ENCODE measurements around the gene TTLL1. TPM values are rescaled to one million over a fixed set of nuclear protein-coding genes. Genes with fewer than 3 reads are reported as not detected.
"Not testable (repeated sequence)": the region's sequence is repeated elsewhere in the genome, so short reads cannot be mapped to it uniquely, and the experiment has no call there.

Gene TTLL1
- polyA plus RNA-seq, 3 donors, result 2.7 to 7.9 (median 2.9) TPM

- no peak overlapping the region for H3K27ac ChIP-seq (ENCODE audit: low read depth, low read length)
- WGBS, 3 donors, result 87 to 95% (median 90%) methylated on average over 9 of the region's 9 CpGs
Observed at GRCh38 chr22:43035250-43035649, 53.9 kb downstream of the TTLL1 start.

- WGBS, 3 donors, result 78 to 98% (median 98%) methylated on average over 3 of the region's 3 CpGs
- H3K27ac ChIP-seq (ENCODE audit: low read depth, low read length), result no peak overlapping the region
Observed at GRCh38 chr22:43031617-43032016, 57.6 kb downstream of the TTLL1 start.

DNA sequence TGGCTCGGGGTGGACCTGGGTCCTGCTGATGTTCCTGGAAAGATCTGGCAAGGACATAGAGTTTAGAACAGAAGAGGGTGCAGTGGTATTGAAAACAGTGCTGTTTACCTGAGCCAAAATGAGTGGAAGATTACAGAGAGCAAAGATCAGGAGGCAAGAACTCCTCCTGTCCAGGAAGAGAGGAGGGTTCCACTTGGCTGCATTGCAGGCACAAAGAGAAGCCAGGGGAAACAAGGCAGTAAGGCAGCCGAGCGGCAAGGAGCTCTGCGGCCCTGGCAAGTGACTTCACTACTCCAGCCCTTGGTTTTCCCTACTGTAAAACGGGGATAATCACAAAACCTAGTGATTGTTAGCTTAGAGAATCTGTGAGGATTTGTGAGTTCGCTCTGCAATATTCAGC is 70.6 kb downstream of the TTLL1 start:
- 85 to 90% (median 86%) methylated on average over 6 of the region's 6 CpGs for WGBS, 3 donors
- H3K27ac ChIP-seq (ENCODE audit: low read depth, low read length), result no peak overlapping the region

GRCh38 chr22:43017525-43018460 is 71.4 kb downstream of the TTLL1 start:
- H3K27ac ChIP-seq (ENCODE audit: low read depth, low read length), result no peak overlapping the region
- WGBS, 3 donors, result 72 to 83% (median 76%) methylated on average over 10 of the region's 10 CpGs

DNA sequence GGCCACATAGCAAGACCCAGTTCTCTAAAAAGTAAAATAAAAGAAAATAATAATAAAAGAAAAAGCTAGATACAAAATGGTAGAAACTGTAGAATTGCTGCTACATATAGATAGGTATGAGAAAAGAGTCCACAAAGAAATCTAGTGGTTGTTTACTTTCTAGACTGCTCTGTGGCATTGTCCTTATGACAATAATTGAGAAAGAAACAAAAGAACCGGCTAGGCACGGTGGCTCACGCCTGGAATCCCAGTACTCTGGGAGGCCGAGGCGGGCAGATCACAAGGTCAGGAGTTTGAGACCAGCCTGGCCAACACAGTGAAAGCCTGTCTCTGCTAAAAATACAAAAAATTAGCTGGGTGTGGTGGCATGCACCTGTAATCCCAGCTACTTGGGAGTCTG is 73.0 kb downstream of the TTLL1 start:
- not testable (repeated sequence) for H3K27ac ChIP-seq (ENCODE audit: low read depth, low read length)
- WGBS, 3 donors, result 61 to 98% (median 92%) methylated on average over 5 of the region's 5 CpGs

DNA sequence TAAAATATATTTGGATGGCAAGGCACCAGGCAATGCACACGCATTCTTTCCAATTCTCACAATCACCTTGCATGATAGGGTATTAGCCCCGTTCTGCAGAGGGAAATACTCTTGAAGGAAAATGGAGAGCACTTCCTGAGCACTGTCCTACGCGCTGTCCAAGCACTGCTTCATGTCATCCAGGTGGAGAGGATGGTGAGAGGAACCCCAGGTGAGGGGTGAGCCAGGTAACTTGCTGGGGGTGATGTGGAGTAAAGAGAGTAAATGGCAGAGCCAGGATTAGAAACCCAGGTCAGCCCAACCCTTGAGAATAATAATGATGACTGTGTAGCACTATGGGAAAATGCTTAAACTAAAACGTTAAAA is 73.5 kb downstream of the TTLL1 start:
- 21 to 27% (median 25%) methylated on average over 5 of the region's 5 CpGs for whole genome bisulfite sequencing, 3 donors
- H3K27ac ChIP-seq (ENCODE audit: low read depth, low read length), result no peak overlapping the region

GRCh38 chr22:43014869-43015676 is 74.1 kb downstream of the TTLL1 start, which contains the start of gene PACSIN2:
PACSIN2 (minus strand) TSS chr22:43015149; CDS start chr22:42912080, 103,069 bp downstream.
- 0 to 1% (median 1%) methylated on average over 54 to 85 of the region's 85 CpGs for WGBS, 3 donors
- no peak within 1 kb of the TSS for H3K27ac ChIP-seq (ENCODE audit: low read depth, low read length)

- no peak overlapping the region for H3K27ac ChIP-seq (ENCODE audit: low read depth, low read length)
- WGBS, 3 donors, result 0 to 1% (median 1%) methylated on average over 29 to 37 of the region's 39 CpGs
Observed at GRCh38 chr22:43014316-43014868, 74.8 kb downstream of the TTLL1 start.

DNA sequence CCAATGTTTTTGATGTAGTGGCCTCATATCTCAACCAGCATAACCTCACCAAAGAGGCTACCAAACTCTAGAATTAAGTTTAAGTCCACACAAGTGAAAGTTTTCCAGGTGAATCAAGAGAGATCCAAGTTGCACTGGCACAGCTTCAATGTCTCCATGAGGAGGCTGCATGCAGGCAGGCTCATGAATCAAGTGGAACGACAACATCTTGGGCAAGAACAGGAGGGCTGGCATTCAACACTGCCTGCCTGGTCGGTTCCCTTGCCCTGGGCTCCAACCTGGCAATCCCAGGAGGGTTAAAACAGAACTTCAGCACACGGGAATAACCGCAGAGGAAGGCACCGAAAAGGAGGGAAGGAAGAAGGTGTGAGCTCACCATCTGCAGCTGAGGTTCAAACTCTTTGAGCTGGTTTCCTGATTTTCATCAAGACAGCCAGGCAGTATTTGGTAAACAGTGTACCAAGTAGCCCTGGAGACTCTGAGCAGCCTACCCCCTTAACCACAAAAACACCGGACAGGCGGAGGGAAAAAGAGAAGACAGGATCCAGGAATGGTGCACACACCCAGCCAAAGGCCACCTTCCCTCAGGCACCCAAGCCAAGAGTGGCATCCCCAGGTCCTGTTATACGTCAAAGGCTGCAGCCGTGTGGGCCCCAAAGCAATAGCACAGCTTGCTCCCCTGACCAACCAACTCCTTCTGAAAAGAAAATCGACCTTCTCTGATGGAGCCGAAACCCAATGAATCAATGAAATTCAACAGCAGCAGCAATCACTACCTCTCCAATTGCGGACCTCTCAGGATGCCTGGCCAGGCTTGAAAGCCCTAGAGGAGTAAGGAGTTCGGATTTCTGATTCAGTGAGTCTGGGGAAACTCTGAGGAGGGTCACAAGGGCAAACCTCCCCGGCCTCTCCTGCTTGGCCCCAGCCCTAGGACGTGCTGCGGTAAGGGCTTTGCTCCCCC is 75.6 kb downstream of the TTLL1 start:
- WGBS, 3 donors, result 11 to 16% (median 11%) methylated on average over 16 of the region's 16 CpGs
- H3K27ac ChIP-seq (ENCODE audit: low read depth, low read length), result no peak overlapping the region

DNA sequence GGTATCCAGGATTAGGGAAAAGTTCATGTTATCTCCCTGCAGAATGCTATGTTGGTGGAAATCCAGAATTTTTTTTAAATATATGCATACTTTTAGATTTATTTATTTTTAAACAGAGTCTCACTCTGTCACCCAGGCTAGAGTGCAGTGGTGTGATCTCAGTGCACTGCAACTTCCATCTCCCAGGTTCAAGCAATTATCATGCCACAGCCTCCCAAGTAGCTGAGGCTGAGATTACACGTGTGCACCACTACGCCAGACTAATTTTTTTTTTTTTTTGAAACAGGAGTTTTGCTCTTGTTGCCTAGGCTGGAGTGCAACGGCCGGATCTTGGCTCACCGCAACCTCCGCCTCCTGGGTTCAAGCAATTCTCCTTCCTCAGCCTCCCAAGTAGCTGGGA is 76.8 kb downstream of the TTLL1 start:
- WGBS, 3 donors, result 66 to 93% (median 87%) methylated on average over 6 of the region's 6 CpGs
- H3K27ac ChIP-seq (ENCODE audit: low read depth, low read length), result no peak overlapping the region

GRCh38 chr22:43011079-43011478 is 78.1 kb downstream of the TTLL1 start:
- WGBS, 3 donors, result 29 to 89% (median 87%) methylated on average over 7 of the region's 7 CpGs
- no peak overlapping the region for H3K27ac ChIP-seq (ENCODE audit: low read depth, low read length)

GRCh38 chr22:43009444-43009843 is 79.7 kb downstream of the TTLL1 start:
- H3K27ac ChIP-seq (ENCODE audit: low read depth, low read length), result no peak overlapping the region
- 53 to 89% (median 87%) methylated on average over 4 of the region's 4 CpGs for WGBS, 3 donors

DNA sequence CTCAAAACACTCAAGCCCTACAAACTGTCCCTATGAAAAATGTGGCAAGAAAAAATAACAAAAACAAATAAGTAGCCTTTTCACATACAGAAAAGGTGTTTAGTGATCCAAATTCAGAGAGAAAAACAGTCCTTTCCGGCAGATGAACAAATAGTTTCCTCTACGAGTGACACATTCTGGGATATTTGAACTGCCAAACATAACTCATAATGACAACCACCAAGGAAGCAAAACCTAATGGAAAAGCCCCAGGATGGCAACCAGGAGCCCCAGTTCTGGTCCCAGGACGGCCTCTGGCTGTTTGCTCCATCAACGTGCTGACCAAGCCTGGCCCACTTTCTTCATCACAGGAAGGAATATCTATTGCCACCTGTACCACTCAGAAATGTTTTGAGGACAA is 80.3 kb downstream of the TTLL1 start:
- WGBS, 3 donors, result 35 to 72% (median 61%) methylated on average over 4 of the region's 4 CpGs
- no peak overlapping the region for H3K27ac ChIP-seq (ENCODE audit: low read depth, low read length)

DNA sequence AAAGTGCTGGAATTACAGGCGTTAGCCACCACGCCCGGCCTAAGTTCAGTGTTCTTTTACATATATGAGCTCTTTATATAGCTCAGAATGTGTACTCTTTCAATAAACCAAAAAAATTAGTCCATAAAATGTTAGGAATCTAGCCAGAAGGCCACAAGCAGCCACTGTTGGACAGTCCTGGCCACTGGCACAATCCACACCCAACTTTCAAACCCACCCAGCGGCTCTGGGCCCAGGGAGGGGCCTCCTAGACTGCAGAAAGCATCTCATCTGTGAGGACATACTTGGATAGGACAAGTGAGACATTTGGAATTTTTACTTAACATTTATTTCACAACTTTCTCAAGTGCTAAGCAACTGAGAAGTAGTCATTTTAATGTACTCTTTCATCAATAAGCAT is 80.7 kb downstream of the TTLL1 start:
- no peak overlapping the region for H3K27ac ChIP-seq (ENCODE audit: low read depth, low read length)
- 87 to 93% (median 87%) methylated on average over 4 of the region's 4 CpGs for WGBS, 3 donors

- H3K27ac ChIP-seq (ENCODE audit: low read depth, low read length), result no peak overlapping the region
Observed at GRCh38 chr22:43007519-43008102, 81.6 kb downstream of the TTLL1 start.

DNA sequence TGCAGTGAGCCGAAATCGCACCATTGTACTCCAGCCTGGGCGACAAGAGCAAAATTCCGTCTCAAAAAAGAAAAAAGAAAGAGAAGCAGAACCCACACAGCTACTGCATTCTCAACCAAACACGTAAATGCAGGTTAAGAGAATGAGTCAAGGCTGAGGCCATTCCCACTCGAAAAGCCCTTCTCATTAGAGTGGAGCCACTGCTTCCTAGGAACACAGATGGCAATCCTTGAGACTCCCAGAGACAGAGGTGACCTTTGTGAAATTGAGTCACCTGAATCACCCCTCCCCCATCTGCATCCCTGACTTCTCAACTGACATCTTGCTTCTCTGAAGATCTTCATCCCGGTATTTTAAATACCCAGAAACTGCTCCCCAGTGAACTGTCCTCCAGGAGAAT is 82.4 kb downstream of the TTLL1 start:
- H3K27ac ChIP-seq (ENCODE audit: low read depth, low read length), result no peak overlapping the region
- 77 to 97% (median 96%) methylated on average over 7 of the region's 7 CpGs for WGBS, 3 donors

More at GRCh38 chr22:43007519-43008102, 81.6 kb downstream of the TTLL1 start:
- 31 to 69% (median 67%) methylated on average over 5 of the region's 5 CpGs for WGBS, 3 donors

- H3K27ac ChIP-seq (ENCODE audit: low read depth, low read length), result no peak overlapping the region
- WGBS, 3 donors, result 96 to 99% (median 99%) methylated on average over 5 of the region's 5 CpGs
Observed at GRCh38 chr22:43006016-43006505, 83.1 kb downstream of the TTLL1 start.
